ENCODE measurements around the gene PTPRE. TPM values are rescaled to one million over a fixed set of nuclear protein-coding genes. Genes with fewer than 3 reads are reported as not detected.
"Not testable (repeated sequence)": the region's sequence is repeated elsewhere in the genome, so short reads cannot be mapped to it uniquely, and the experiment has no call there.

The PTPRE gene
- total RNA-seq, 1 donor, result 0.09 TPM

- no peak overlapping the region for H3K4me3 ChIP-seq (ENCODE audit: low read depth, low read length)
- no peak for DNase-seq (ENCODE audit: low read depth)
- no peak for TF ChIP-seq CTCF (IDR thresholded peaks at IDR 0.05; ENCODE audit: insufficient read depth, low read length)
Measured at GRCh38 chr10:128086003-128086863, 179.3 kb downstream of the PTPRE start.

DNA sequence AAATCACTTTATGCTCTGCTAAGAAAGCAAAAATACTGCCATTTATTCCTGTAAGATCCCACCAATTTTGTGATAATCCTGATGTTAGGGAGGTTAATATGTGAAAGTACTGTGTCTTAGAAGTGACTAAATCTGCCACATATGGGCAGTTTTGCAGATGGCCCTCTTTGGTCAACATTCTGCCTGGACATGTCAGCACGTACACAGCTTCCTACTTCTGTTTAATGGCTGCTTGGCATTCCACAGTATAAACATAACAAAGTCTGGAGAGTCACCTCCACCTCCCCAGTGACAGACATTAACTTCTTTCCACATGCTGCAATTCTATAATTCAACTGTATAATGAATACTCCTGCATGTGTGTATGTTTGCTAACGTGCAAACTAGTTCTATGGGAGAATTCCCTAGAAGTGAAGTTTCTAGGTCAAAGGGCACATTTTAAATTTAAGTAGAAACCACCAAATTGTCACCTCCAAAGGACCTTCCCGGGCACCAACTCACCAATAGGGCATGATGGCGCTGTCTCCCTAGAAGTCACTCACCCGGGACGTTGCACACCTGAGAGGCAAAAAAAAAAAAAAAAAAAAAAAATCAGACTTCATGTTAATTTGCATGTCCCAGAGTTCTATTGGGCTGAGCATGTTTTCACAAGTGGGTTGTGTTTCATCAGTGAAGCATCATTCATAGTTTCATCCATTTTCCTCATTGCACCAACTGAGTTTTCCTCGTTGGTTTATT, 180.4 kb downstream of the PTPRE start:
- TF ChIP-seq CTCF (IDR thresholded peaks at IDR 0.05; ENCODE audit: insufficient read depth, low read length), result no peak
- no peak for DNase-seq (ENCODE audit: low read depth)
- no peak overlapping the region for H3K4me3 ChIP-seq (ENCODE audit: low read depth, low read length)

GRCh38 chr10:128087884-128088709, 181.2 kb downstream of the PTPRE start:
- no peak for DNase-seq (ENCODE audit: low read depth)

DNA sequence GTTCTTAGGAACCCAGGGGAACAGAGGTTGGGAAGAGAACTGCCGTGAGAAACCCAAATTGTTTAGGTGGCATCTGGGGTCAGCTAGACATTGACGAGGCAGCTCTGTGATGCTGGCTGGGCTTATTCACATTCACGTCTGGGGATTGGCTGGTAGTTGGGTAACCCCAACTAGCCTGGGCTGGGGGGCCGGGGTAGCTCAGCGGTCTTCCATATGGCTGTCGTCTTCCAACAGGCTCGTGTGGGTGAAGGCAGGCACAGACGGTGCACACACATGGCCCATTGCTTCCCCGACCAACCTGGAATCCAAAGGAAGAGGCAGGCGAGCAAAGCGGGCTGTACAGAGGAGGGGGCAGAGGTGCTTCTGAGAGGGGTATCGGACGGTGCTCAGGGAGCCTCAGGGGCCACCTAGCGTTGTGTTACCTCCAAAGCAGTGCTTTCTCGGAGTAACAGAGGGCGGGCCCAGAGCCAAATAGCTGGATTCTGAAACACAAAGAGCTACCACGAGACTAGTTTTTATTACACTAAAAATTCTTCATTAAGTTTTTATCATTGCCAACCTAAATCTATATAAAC, 184.8 kb downstream of the PTPRE start:
- no peak overlapping the region for H3K4me3 ChIP-seq (ENCODE audit: low read depth, low read length)
- no peak for DNase-seq (ENCODE audit: low read depth)
- TF ChIP-seq CTCF (IDR thresholded peaks at IDR 0.05; ENCODE audit: insufficient read depth, low read length), result no peak

More at GRCh38 chr10:128087884-128088709, 181.2 kb downstream of the PTPRE start:
- TF ChIP-seq CTCF (IDR thresholded peaks at IDR 0.05; ENCODE audit: insufficient read depth, low read length), result no peak
- no peak overlapping the region for H3K4me3 ChIP-seq (ENCODE audit: low read depth, low read length)

GRCh38 chr10:128092454-128092853, 185.6 kb downstream of the PTPRE start:
- no peak overlapping the region for H3K4me3 ChIP-seq (ENCODE audit: low read depth, low read length)
- no peak for TF ChIP-seq CTCF (IDR thresholded peaks at IDR 0.05; ENCODE audit: insufficient read depth, low read length)
- peak; percentile 32 for DNase-seq (ENCODE audit: low read depth)

GRCh38 chr10:128094596-128094995, 187.7 kb downstream of the PTPRE start:
- H3K4me3 ChIP-seq (ENCODE audit: low read depth, low read length); DNase-seq (ENCODE audit: low read depth): not testable (repeated sequence)

All from fibroblast of the aortic adventitia (primary cell).